NB4 (cell line): ENCODE data around the gene PATJ.
"Not testable (repeated sequence)": the region's sequence is repeated elsewhere in the genome, so short reads cannot be mapped to it uniquely, and the experiment has no call there.

ENCODE experiments used
- DNase-seq: peaks from one replicate; pipeline ENCODE4 v3.0.0; 2010; ENCODE audit warnings: low read depth
- H3K4me3 ChIP-seq: one replicate; pipeline ENCODE4 v1.5.1; 2011; ENCODE audit warnings: mild to moderate bottlenecking, low read depth, low read length, moderate library complexity
- MYC ChIP-seq: IDR thresholded peaks from 2 replicates; pipeline ENCODE4 v1.6.1; 2011; ENCODE audit warnings: low read depth, low read length
- POLR2A ChIP-seq: IDR thresholded peaks from 2 replicates; pipeline ENCODE4 v1.6.1; 2011; ENCODE audit warnings: mild to moderate bottlenecking; ENCODE audit not compliant: insufficient read length; ENCODE audit errors: extremely low read depth
- TF ChIP-seq, protein P1 (sequence below): IDR thresholded peaks from 2 replicates; pipeline ENCODE4 v1.6.1; 2011; ENCODE audit warnings: low read depth, low read length
- TF ChIP-seq, protein P2 (sequence below): IDR thresholded peaks from one replicate; pipeline ENCODE4 v1.5.1; 2012; ENCODE audit warnings: low read depth, low read length

Gene PATJ

DNA sequence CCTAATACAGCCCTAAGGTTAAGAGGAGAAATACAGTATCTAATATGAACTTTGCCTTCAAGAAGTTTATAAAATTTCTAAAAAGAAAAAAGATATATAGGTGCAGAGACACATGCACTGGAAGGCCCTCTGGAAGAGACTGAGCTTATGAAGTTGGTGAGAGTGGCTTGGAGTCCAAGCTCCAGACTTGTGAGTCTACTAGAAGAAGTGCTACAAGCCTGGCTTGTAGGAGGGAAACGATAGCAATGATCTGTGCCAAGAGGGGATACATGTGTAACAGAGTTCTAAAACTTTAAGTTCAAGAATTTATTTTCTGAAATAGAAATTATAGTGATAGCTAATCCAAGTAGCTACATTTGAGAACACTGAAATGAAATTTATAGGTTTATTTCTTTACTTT lies 213.0 kb downstream of the PATJ start:
- TF ChIP-seq, protein P1, sequence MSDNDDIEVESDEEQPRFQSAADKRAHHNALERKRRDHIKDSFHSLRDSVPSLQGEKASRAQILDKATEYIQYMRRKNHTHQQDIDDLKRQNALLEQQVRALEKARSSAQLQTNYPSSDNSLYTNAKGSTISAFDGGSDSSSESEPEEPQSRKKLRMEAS: no peak
- TF ChIP-seq POLR2A (no peak), MYC (no peak)
- TF ChIP-seq, protein P2, sequence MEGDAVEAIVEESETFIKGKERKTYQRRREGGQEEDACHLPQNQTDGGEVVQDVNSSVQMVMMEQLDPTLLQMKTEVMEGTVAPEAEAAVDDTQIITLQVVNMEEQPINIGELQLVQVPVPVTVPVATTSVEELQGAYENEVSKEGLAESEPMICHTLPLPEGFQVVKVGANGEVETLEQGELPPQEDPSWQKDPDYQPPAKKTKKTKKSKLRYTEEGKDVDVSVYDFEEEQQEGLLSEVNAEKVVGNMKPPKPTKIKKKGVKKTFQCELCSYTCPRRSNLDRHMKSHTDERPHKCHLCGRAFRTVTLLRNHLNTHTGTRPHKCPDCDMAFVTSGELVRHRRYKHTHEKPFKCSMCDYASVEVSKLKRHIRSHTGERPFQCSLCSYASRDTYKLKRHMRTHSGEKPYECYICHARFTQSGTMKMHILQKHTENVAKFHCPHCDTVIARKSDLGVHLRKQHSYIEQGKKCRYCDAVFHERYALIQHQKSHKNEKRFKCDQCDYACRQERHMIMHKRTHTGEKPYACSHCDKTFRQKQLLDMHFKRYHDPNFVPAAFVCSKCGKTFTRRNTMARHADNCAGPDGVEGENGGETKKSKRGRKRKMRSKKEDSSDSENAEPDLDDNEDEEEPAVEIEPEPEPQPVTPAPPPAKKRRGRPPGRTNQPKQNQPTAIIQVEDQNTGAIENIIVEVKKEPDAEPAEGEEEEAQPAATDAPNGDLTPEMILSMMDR: no peak
- no peak for DNase-seq
- H3K4me3 ChIP-seq: no peak overlapping the region

DNA sequence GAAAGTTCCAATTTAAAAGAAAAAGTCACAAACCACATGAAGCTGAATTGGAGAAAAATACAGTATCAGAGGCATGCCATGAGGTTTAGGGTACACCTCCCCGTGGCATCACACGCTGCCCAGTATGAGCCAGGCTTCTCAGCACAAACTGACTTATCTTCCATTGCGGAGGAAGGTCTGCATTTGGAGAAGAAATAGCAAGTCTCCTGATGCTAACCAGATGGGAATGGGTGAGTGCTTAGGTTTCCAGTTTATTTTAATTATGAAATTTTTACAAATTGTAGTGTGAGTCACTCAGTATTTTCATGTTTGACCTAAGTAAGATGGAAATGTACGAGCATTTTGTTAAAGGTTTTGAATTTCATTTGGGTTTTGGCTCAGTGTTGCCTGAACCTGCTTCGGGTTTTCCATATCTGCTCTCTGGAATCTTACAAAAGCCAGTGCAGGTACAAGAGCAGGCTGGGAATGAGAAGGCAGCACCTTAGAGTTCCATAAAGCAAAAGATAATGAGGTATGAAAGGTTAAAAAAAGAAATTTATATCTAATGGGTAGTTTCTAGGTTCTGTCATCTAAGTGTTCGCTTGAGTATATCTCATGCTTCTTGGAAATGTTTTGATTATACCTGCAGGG lies 213.9 kb downstream of the PATJ start:
- no peak for DNase-seq
- no peak overlapping the region for H3K4me3 ChIP-seq
- TF ChIP-seq POLR2A (no peak), MYC (no peak)
- TF ChIP-seq, protein P1: no peak
- TF ChIP-seq, protein P2: no peak

DNA sequence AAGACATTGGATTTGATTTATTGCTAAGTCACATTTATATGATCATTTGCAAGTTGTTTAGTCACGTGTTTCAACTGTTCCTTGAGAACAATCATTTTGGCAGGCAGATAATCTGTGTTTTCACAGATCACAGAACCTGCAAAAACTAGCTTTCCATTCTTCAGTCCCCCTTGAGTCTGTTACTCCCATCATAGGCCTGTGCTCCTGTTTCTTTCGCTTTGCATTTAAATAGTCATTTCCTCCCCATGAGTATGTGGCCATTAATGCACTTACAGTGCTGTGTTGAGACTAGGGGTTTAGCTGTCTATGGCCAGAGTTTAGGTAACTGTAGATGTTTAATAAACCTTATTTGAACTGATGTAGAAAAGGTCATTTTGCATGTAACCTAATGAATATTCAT lies 214.5 kb downstream of the PATJ start:
- no peak overlapping the region for H3K4me3 ChIP-seq
- no peak for DNase-seq
- TF ChIP-seq, protein P1: no peak

DNA sequence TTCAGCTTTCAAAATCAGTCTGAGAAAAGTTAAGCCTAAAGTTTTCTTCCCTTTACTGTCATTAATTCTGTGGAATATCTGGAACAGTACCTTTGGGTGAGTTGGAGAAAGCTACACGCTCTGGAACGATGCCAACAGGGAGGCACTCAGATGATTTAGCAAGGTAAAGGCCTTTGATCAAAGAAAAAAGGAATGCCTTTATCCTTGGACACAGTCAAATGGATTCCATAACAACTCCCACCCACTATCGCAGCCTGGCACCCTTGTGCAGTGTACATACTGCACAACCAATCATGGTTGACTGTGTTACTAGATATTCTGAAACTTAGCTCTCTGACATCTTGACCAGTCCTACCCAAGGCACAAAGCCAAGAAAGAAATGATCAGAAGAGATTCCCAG lies 218.7 kb downstream of the PATJ start:
- no peak overlapping the region for H3K4me3 ChIP-seq
- TF ChIP-seq, protein P1: no peak
- TF ChIP-seq, protein P2: no peak
- TF ChIP-seq POLR2A: no peak
- no peak for TF ChIP-seq MYC
- DNase-seq: no peak

DNA sequence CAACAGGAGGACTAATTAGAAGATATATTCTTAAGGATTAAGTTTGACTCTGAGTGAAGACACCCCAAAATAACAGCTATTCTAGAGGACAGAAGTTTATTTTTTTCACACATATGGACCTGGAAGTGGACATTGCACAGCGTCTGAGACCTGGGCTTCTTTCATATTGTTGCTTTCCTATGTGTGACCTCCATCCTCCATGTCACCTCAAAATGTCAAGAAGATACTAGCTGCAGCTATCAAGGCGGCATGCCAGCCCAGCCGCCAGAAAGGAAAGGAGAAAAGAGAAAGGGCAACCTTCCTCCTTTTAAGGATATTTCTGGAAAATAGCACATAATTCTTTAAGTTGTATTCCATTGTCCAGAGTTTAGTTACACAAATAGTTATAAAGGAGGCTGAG lies 220.4 kb downstream of the PATJ start:
- no peak for DNase-seq
- no peak for TF ChIP-seq MYC
- TF ChIP-seq POLR2A: no peak
- TF ChIP-seq, protein P1: no peak
- TF ChIP-seq, protein P2: no peak
- H3K4me3 ChIP-seq: no peak overlapping the region

DNA sequence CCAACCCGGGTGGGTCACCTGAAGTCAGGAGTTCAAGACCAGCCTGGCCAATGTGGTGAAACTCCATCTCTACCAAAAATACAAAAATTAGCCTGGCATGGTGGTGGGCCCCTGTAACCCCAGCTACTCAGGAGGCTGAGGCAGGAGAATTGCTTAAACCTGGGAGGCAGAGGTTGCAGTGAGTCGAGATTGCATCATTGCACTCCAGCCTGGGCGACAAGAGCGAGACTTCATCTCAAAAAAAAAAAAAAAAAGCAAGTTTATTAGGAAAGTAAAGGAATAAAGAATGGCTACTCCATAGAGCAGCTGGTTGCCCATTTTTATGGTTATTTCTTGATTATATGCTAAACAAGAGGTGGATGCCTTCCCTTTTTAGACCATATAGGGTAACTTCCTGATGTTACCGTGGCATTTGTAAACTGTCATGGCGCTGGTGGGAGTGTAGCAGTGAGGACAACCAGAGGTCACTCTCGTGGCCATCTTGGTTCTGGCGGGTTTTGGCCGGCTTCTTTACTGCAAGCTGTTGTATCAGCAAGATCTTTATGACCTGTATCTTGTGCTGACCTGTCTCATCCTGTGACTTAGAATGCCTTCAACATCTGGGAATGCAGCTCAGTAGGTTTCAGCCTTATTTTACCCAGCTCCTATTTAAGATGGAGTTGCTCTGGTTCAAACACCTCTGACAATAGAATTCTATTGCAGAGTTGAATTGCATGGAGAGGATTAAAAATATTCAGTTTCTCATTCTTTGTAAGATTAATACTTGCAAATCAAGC lies 224.4 kb downstream of the PATJ start:
- DNase-seq, H3K4me3 ChIP-seq: not testable (repeated sequence)
